CD4-positive, alpha-beta T cell treated with Interleukin-17A for 1 hour (primary cell): ENCODE results near the gene GRM4.

Experiments
- DNase-seq: peaks from one replicate; pipeline ENCODE4 v3.0.0-alpha.2; 2020

GRM4 gene

DNA sequence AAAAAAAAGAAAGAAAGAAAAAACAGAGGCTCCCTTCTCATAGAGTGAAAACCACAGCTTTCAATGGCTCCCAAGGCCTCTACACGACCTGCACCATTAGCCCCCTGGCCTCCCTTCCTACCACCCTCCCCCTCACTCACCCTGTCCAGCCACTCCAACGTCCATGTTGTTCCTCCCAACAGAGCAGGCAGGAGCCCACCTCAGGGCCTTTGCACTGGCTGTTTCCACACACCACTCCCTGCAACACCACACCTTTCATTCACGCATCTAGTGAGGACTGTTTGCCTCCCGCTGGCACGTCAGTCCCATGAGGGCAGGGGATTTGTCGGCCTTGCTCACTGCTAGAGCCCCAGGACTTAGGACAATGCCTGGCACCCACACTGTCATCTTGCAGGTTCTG is 39.5 kb downstream of the GRM4 start:
- DNase-seq, result no peak

DNA sequence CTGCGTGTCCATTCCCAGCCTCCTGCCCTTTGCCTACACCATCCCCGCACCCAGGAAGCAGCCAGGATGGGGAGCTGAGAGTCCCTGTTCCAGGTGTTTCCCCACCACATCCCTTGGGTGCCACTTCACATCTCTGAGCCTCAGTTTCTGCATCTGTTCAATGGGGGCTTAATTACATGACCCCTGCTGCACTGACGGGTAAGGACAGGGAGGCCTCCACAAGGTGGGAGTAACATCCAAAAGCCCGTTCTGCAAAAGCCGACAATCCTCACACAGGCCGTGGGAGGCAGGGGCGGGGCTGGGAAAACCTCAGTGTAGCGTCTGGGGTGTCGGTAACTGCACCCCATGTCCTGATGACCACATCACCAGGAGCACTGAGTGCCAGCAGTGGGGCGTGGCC is 41.3 kb downstream of the GRM4 start:
- DNase-seq, result no peak

DNA sequence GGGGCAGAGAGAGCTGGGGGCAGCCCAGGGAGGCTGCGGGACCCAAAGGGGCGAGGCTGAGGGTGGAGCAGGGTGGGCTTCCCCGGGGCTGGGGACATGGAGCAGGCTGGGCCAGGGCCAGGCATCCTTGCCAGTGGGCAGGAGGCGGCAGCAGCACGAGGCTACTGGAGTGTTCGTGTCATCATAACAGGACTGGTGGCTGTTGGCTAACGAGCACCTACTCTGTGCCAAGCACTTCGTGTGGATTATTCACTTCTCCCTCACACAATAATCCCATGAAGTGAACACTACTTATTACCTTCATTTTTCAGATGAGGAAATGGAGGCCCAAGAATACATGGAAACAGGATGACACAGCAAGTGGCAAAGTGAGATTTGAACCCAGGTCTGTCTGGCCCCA is 41.7 kb downstream of the GRM4 start:
- DNase-seq, result no peak

DNA sequence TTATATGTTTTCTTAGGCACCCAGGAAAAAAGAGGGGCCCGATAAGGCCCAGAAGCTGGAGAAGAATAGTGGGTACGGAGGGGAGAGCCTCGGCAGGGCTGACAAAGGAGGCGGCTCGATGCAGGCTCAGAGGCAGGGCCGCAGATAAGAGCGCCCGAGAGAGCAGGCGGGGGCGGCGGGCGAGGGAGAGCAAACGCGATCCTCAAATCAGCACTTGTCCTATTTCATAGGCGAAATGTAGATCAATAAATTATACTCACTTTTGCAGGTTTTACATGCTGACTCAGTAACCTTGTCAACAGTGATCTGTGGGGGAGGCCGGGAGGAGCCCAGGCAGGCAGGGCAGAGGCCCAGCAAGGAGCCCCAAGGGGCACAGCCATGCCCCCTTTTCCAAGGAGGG is 42.6 kb downstream of the GRM4 start:
- no peak for DNase-seq

DNA sequence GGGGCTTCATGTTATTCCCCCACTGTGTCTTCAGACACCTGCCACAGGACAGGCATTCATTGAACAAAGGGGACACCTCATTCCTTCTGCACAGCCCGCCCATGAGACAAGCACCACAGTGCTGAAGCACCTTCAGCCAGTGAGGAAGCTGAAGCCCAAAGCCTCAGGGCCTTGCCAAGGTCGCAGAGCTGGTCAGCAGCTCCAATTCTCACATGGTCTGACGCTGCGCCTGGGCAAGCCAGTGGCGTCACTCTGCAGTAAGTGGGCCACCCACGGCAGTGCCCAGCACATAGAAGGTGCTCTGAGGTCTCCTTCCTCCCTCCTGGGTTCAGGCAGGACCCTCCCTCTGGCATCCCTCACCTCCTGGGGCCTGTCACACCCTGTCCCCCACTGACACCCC is 43.2 kb downstream of the GRM4 start:
- DNase-seq, result no peak

DNA sequence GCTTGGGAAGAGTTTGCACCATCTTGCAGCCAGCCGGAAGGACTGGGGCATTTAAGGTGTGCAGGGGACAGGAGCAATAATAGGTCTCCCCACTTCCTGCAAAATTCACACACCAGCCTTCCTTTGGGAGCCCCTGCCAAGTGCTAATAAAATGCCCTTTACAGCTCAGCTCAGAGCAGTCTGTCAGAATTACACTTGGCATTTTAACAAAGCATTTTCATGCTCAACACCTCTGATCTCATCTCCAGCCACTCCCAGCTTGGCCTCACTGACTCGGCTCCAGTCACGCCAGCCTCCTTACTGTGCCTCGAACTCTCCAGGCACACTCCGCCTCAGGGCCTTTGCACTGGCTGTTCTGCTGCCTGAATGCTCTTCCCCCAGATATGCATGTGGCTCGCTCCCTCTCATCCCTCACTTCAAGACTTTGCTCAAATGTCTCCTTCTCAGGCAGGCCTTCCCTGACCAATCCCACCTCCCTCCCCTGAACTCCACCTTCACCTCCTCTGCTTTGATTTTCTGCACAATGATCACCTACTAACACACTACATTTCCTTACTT is 43.7 kb downstream of the GRM4 start:
- DNase-seq, result no peak

- no peak for DNase-seq
These were observed 45.1 kb downstream of the GRM4 start for GRCh38 chr6:34100788-34101187.

- no peak for DNase-seq
These were observed 46.0 kb downstream of the GRM4 start for GRCh38 chr6:34099878-34100277.

- no peak for DNase-seq
These were observed 47.6 kb downstream of the GRM4 start for GRCh38 chr6:34098045-34098936.

DNA sequence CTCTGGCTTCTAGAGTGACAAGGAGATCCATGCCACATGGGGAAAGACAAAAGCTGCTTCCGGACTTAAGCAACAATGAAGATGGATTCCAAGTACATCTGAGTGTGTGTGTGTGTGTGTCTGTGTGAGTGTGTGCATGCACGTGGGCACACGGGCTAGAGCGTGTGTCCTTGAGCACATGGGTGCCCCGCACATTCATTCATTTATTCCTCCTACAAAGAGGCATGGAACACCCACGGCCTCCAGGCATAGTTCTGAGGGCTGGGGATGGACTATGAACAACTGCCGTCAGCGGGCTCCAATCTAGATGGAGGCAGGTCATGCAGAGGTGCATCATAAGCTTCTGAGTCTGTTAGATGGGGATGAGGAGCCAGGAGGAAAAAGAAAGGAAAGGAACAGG is 49.1 kb downstream of the GRM4 start:
- DNase-seq, result no peak

- DNase-seq, result no peak
These were observed 49.7 kb downstream of the GRM4 start for GRCh38 chr6:34096193-34096592.

DNA sequence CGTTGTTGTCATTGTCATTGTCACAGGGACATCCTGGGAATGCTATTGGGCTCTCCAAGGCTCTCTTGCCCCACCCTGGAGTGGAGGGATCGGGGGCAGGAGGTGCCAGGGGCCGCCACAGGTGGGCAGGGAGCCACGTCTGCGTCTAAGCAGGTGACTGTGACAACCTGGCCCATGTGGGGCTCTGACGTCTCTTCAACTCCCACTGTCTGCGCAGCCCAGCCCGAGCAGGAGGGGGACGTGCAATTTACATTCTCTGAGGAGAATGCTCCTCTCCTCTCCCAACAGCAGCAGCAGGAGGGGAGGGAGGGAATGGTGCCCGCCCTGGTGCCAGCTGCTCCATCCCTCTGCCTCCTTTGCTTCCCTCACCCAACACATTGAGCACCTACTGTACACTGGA is 50.1 kb downstream of the GRM4 start:
- no peak for DNase-seq

- DNase-seq, result no peak
These were observed 50.8 kb downstream of the GRM4 start for GRCh38 chr6:34095136-34095505.

GRCh38 chr6:34094474-34095135 is 51.3 kb downstream of the GRM4 start:
- DNase-seq, result no peak

DNA sequence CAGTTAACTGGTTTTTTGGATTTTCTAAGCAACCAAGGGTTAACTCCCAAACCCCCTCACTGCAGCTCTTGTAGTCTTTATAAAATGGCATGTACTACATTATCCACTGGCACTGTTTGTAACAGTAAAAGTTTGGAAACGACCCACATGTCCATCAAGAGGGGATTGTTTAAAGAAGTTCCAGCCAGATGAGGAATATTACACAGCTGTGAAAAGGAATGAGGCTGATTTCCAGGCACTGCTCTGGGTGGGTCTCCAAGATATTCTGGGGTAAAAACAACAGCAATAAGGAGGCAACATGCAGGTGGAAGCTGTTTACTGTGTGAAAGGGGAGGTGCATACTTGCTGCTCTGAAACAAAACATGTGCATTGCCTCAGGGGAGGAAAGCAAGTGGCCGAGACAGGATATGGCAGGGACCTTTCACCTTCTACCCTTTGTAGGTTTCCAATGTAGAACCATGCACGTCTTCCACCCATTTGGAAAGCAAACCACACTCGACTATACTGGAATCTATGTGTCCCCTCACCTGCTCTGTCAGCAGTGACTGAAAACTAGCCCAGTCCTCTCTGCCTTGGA is 51.9 kb downstream of the GRM4 start:
- DNase-seq, result no peak

DNA sequence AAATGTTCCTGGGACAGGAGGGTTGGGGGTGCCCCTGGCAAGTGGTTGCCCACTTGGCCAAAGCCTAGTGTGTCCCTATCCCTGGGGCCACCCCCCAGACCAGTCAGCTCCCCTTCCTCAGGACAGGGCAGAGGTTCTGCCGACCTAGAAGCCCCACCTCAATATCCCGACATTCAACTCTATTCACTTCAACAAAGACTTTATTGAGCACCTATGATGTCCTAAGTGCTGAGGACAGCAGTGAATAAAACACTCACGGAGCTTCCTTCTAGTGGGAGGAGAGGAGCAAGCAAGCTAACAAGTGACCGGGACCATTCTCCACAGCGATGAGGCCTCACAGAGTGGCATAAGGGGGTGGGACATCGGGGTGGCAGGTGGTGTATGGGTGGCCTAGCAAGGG is 52.7 kb downstream of the GRM4 start:
- DNase-seq, result no peak

DNA sequence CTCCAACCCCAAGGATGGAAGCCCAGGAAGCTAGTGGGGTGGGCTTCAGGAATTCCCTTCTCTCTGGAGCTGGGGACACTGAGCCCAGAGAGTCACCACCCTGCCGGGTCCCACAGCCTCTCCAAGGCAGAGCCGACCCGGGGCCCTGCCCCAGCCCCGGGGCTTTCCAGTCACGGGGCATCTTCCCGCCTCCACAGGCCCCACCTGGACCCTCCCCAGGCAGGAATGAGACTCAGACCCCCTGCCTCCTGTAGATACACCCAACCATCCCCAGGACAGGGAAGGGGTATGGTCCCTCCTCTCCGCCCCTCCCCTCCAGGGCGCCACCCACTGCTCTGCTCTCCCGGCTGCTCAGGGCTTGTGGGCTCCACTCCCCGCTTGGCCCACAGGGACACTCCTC is 53.3 kb downstream of the GRM4 start:
- DNase-seq, result no peak

DNA sequence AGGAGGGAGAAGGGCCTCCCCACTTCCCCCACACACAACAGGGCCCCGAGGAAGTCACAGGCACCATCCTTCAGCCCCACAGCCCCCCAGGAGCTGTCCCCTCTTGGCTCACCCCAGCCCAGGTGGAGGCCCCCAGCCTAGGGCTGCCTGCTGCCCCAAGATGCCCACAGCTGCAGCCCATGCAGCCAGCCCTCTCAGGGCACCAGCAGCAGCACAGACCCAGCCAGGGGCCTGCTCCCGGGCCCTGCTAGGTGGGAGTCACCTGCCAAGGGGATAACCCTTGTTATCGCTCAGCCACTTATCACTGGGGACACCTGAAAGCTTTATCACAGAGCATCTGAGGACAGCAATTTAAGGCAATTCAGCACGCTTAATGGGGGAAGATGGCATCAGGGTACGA is 55.0 kb downstream of the GRM4 start:
- no peak for DNase-seq

GRCh38 chr6:34090529-34090928 is 55.4 kb downstream of the GRM4 start:
- no peak for DNase-seq

GRCh38 chr6:34086558-34086957 is 59.3 kb downstream of the GRM4 start:
- no peak for DNase-seq

GRCh38 chr6:34085453-34086170 is 60.3 kb downstream of the GRM4 start:
- DNase-seq, result no peak

- DNase-seq, result no peak
These were observed 61.1 kb downstream of the GRM4 start for GRCh38 chr6:34084591-34085290.
